HG03135 (cell line): ENCODE measurements around the gene HNF4A.

Experiments
- ATAC-seq: cut with Tn5 transposase; IDR thresholded peaks from one replicate; pipeline ENCODE4 v1.9.1; 2021; ENCODE audit warnings: mild to moderate bottlenecking, moderate library complexity; ENCODE audit not compliant: unreplicated experiment

HNF4A gene

GRCh38 chr20:44423480-44423879, 68.0 kb downstream of the HNF4A start:
- ATAC-seq = no peak

- no peak for ATAC-seq
These were observed 68.6 kb downstream of the HNF4A start for GRCh38 chr20:44424039-44424495.

GRCh38 chr20:44425923-44426322, 70.4 kb downstream of the HNF4A start:
- ATAC-seq = no peak

- no peak for ATAC-seq
These were observed 71.6 kb downstream of the HNF4A start for GRCh38 chr20:44426879-44427790.

- ATAC-seq = no peak
These were observed 72.3 kb downstream of the HNF4A start for GRCh38 chr20:44427804-44428173.

- no peak for ATAC-seq
These were observed 72.9 kb downstream of the HNF4A start for GRCh38 chr20:44428174-44429016.

GRCh38 chr20:44429017-44429339, 73.5 kb downstream of the HNF4A start:
- ATAC-seq = no peak

GRCh38 chr20:44429419-44430269, 74.1 kb downstream of the HNF4A start:
- no peak for ATAC-seq

- no peak for ATAC-seq
These were observed 75.0 kb downstream of the HNF4A start for GRCh38 chr20:44430270-44431065.

- no peak for ATAC-seq
These were observed 75.6 kb downstream of the HNF4A start for GRCh38 chr20:44431118-44431501.

- no peak for ATAC-seq
These were observed 76.2 kb downstream of the HNF4A start for GRCh38 chr20:44431502-44432234.

- no peak for ATAC-seq
These were observed 77.4 kb downstream of the HNF4A start for GRCh38 chr20:44432618-44433577.

GRCh38 chr20:44433751-44434538, 78.4 kb downstream of the HNF4A start:
- no peak for ATAC-seq

- no peak for ATAC-seq
These were observed 80.3 kb downstream of the HNF4A start for GRCh38 chr20:44435630-44436335.

GRCh38 chr20:44436393-44436792, 80.9 kb downstream of the HNF4A start:
- no peak for ATAC-seq

- no peak for ATAC-seq
These were observed 82.0 kb downstream of the HNF4A start for GRCh38 chr20:44437497-44437896.

- ATAC-seq = no peak
These were observed 83.3 kb downstream of the HNF4A start for GRCh38 chr20:44438782-44439181.
